Left lobe of liver (tissue), 2 donors: ENCODE results near the gene UBE2I. TPM values are rescaled to one million over a fixed set of nuclear protein-coding genes. Genes with fewer than 3 reads are reported as not detected.

Experiments
- ATAC-seq: fragments of 200-7000 bp; cut with Tn5 transposase; one replicate; pipeline ENCODE4 v1.9.1; 2020; ENCODE audit warnings: mild to moderate bottlenecking, moderate library complexity
- DNase-seq: peaks from one replicate; pipeline ENCODE4 v3.0.0-alpha.2; 2020; ENCODE audit warnings: low spot score
- total RNA-seq: library from RNA; stranded (reverse); gene quantifications from one replicate; pipeline ENCODE4 v1.2.1, GENCODE V29; 2021
- donor health status: DM: no; HTN: no; CAD: no; lungs with moderate emphysema.
- donor health status: DM: no; HTN: yes; CAD: no.

The UBE2I gene
- total RNA-seq, 1 donor from 2014 or later, result 28.0 TPM

- ATAC-seq, result no peak
These were observed 3.0 kb downstream of the UBE2I start for GRCh38 chr16:1312467-1312816.

GRCh38 chr16:1312903-1313302 lies 3.5 kb downstream of the UBE2I start:
- no peak for ATAC-seq
- DNase-seq, result no peak

More at GRCh38 chr16:1312467-1312816, 3.0 kb downstream of the UBE2I start:
- DNase-seq, result no peak

GRCh38 chr16:1313721-1314369 lies 4.4 kb downstream of the UBE2I start:
- no peak for ATAC-seq
- DNase-seq, result no peak

- DNase-seq (no peak), ATAC-seq (no peak)
These were observed 5.1 kb downstream of the UBE2I start for GRCh38 chr16:1314399-1315068.

- DNase-seq, result no peak
- no peak for ATAC-seq
These were observed 5.9 kb downstream of the UBE2I start for GRCh38 chr16:1315081-1316032.

GRCh38 chr16:1316033-1316405 lies 6.6 kb downstream of the UBE2I start:
- DNase-seq (no peak), ATAC-seq (no peak)

- ATAC-seq (no peak), DNase-seq (no peak)
These were observed 8.2 kb downstream of the UBE2I start for GRCh38 chr16:1317479-1318267.

GRCh38 chr16:1318268-1318545 lies 8.8 kb downstream of the UBE2I start:
- ATAC-seq (no peak), DNase-seq (no peak)

GRCh38 chr16:1319041-1319440 lies 9.6 kb downstream of the UBE2I start:
- DNase-seq (no peak), ATAC-seq (no peak)

GRCh38 chr16:1320097-1320496 lies 10.7 kb downstream of the UBE2I start:
- ATAC-seq (no peak), DNase-seq (no peak)

GRCh38 chr16:1320658-1321240 lies 11.3 kb downstream of the UBE2I start:
- no peak for DNase-seq
- no peak for ATAC-seq

- ATAC-seq (no peak), DNase-seq (no peak)
These were observed 13.0 kb downstream of the UBE2I start for GRCh38 chr16:1322407-1322806.

- no peak for ATAC-seq
- no peak for DNase-seq
These were observed 14.1 kb downstream of the UBE2I start for GRCh38 chr16:1323296-1324239.

GRCh38 chr16:1324286-1324826 lies 14.9 kb downstream of the UBE2I start:
- ATAC-seq (no peak), DNase-seq (no peak)

GRCh38 chr16:1325261-1325660 lies 15.8 kb downstream of the UBE2I start:
- DNase-seq (no peak), ATAC-seq (no peak)

- ATAC-seq, result peak; percentile 20
- no peak for DNase-seq
These were observed 16.4 kb downstream of the UBE2I start for GRCh38 chr16:1325673-1326371.

GRCh38 chr16:1326391-1326790 lies 17.0 kb downstream of the UBE2I start:
- DNase-seq, result no peak
- no peak for ATAC-seq

GRCh38 chr16:1326946-1327618 lies 17.6 kb downstream of the UBE2I start:
- ATAC-seq, result no peak
- no peak for DNase-seq
